Gastroesophageal sphincter (tissue), 4 donors: ENCODE results near the gene VANGL1. TPM values are rescaled to one million over a fixed set of nuclear protein-coding genes. Genes with fewer than 3 reads are reported as not detected.

Source experiments
- ATAC-seq: fragments of 150-250 bp; one replicate; pipeline ENCODE4 v1.9.1; 2016; ENCODE audit warnings: mild to moderate bottlenecking, moderate library complexity
- H3K27ac ChIP-seq, 4 donors: fragments of 200-600 bp; sonication (generic) in 3 of 4; 1 replicate in 3 of 4; 2 replicates in 1 of 4; pipeline ENCODE4 v1.5.1; 2016 to 2019
- H3K27me3 ChIP-seq: fragments of 200-600 bp; sonication (generic); one replicate; pipeline ENCODE4 v1.5.1; 2019
- H3K36me3 ChIP-seq, 2 donors: fragments of 200-600 bp; sonication (generic); one replicate each; pipeline ENCODE4 v1.5.1; 2019; ENCODE audit warnings: control low read depth in 1 of 2
- H3K4me1 ChIP-seq, 3 donors: fragments of 200-600 bp; sonication (generic); 1 replicate in 2 of 3; 2 replicates in 1 of 3; pipeline ENCODE4 v1.5.1; 2016 to 2019; ENCODE audit warnings: control low read depth in 2 of 3
- H3K4me3 ChIP-seq, 2 donors: fragments of 200-600 bp; sonication (generic); one replicate each; pipeline ENCODE4 v1.5.1; 2019; ENCODE audit warnings: mild to moderate bottlenecking in 1 of 2, moderate library complexity in 1 of 2
- H3K9me3 ChIP-seq, 3 donors: fragments of 200-600 bp; sonication (generic); one replicate each; pipeline ENCODE4 v1.5.1; 2017 to 2019; ENCODE audit warnings: control low read depth in 2 of 3
- EP300 ChIP-seq: sonication (generic); formaldehyde crosslinking; IDR thresholded peaks from one replicate; pipeline ENCODE4 v1.6.1; 2017; ENCODE audit warnings: antibody characterized with exemption, mild to moderate bottlenecking
- POLR2A ChIP-seq, 2 donors: fragments of 450-650 bp; IDR thresholded peaks; one replicate each; pipeline ENCODE4 v1.6.1; 2017; ENCODE audit warnings: antibody characterized with exemption in 2 of 2, mild to moderate bottlenecking in 2 of 2, moderate library complexity in 1 of 2
- POLR2AphosphoS5 ChIP-seq: sonication (generic); formaldehyde crosslinking; IDR thresholded peaks from one replicate; pipeline ENCODE4 v1.6.1; 2017; ENCODE audit warnings: antibody characterized with exemption
- WGBS, 2 donors: methylation state at CpG; one replicate each; pipeline ENCODE4 v1.1.5; 2018; ENCODE audit warnings: low coverage in 1 of 2; 5-methylcytosine and 5-hydroxymethylcytosine counted together
- total RNA-seq, 4 donors: library from RNA; depleted of rRNA; stranded (reverse); fragments of >200 nt; gene quantifications; one replicate each; pipeline ENCODE4 v1.1.0, GENCODE V29; 2016
- TF ChIP-seq, protein P1 (sequence below), 4 experiments: fragments of 200-600 bp in 2 of 4; fragments of 450-650 bp in 2 of 4; sonication (generic) in 1 of 4; IDR thresholded peaks; one replicate each; pipeline ENCODE4 v1.5.1; 2017 to 2019; ENCODE audit warnings: antibody characterized with exemption in 4 of 4, mild to moderate bottlenecking in 2 of 4, moderate library complexity in 2 of 4

The VANGL1 gene
- total RNA-seq, 4 donors from 2014 or later: 9.7 to 18.2 (median 12.7) TPM

GRCh38 chr1:115596080-115596780, 45.5 kb upstream of the VANGL1 start:
- no peak for ATAC-seq
- TF ChIP-seq POLR2A (IDR thresholded peaks at IDR 0.05) (no peak), EP300 (no peak), POLR2AphosphoS5 (no peak)
- TF ChIP-seq, protein P1, sequence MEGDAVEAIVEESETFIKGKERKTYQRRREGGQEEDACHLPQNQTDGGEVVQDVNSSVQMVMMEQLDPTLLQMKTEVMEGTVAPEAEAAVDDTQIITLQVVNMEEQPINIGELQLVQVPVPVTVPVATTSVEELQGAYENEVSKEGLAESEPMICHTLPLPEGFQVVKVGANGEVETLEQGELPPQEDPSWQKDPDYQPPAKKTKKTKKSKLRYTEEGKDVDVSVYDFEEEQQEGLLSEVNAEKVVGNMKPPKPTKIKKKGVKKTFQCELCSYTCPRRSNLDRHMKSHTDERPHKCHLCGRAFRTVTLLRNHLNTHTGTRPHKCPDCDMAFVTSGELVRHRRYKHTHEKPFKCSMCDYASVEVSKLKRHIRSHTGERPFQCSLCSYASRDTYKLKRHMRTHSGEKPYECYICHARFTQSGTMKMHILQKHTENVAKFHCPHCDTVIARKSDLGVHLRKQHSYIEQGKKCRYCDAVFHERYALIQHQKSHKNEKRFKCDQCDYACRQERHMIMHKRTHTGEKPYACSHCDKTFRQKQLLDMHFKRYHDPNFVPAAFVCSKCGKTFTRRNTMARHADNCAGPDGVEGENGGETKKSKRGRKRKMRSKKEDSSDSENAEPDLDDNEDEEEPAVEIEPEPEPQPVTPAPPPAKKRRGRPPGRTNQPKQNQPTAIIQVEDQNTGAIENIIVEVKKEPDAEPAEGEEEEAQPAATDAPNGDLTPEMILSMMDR (IDR thresholded peaks at IDR 0.05): no peak

GRCh38 chr1:115604508-115604907, 37.3 kb upstream of the VANGL1 start:
- no peaks in the 10 kb centered on the region for H3K9me3 ChIP-seq
- TF ChIP-seq, protein P1 (IDR thresholded peaks at IDR 0.05): no peak
- TF ChIP-seq EP300: no peak
- TF ChIP-seq POLR2AphosphoS5: no peak
- TF ChIP-seq POLR2A (IDR thresholded peaks at IDR 0.05): no peak
- H3K36me3 ChIP-seq: no peaks in the 10 kb centered on the region
- H3K27ac ChIP-seq: no peak overlapping the region
- H3K4me1 ChIP-seq: no peaks in the 10 kb centered on the region
- ATAC-seq: no peak
- WGBS, 2 donors: 83% methylated on average over 3 of the region's 3 CpGs; no CpG with 5 or more reads in 1 of the 2 donors
- no peak overlapping the region for H3K4me3 ChIP-seq
- no peaks in the 10 kb centered on the region for H3K27me3 ChIP-seq

More at GRCh38 chr1:115596080-115596780, 45.5 kb upstream of the VANGL1 start:
- Histone ChIP-seq H3K36me3 (no peaks in the 10 kb centered on the region), H3K27ac (no peak overlapping the region), H3K27me3 (no peaks in the 10 kb centered on the region), H3K4me1 (peaks cover 0 to 8% (median 0%) of the 10 kb centered on the region in 3 donors), H3K4me3 (no peak overlapping the region), H3K9me3 (no peaks in the 10 kb centered on the region)
- WGBS, 2 donors: 80 to 94% methylated on average over 1 to 2 of the region's 7 CpGs

- no peak for ATAC-seq
- Histone ChIP-seq H3K4me1 (no peaks in the 10 kb centered on the region), H3K27ac (no peak overlapping the region), H3K9me3 (no peaks in the 10 kb centered on the region), H3K36me3 (no peaks in the 10 kb centered on the region), H3K27me3 (no peaks in the 10 kb centered on the region), H3K4me3 (no peak overlapping the region)
- WGBS, 2 donors: 80 to 83% methylated on average over 3 to 5 of the region's 5 CpGs
- TF ChIP-seq EP300: no peak
- no peak for TF ChIP-seq POLR2A (IDR thresholded peaks at IDR 0.05)
- TF ChIP-seq, protein P1 (IDR thresholded peaks at IDR 0.05): no peak
- TF ChIP-seq POLR2AphosphoS5: no peak
Measured at GRCh38 chr1:115606305-115606704, 35.5 kb upstream of the VANGL1 start.

- H3K36me3 ChIP-seq: no peaks in the 10 kb centered on the region
- H3K27me3 ChIP-seq: no peaks in the 10 kb centered on the region
- no peak overlapping the region for H3K27ac ChIP-seq
- no peak overlapping the region for H3K4me3 ChIP-seq
- WGBS, 2 donors: 60% methylated on average over 1 of the region's 1 CpG; no CpG with 5 or more reads in 1 of the 2 donors
- no peaks in the 10 kb centered on the region for H3K9me3 ChIP-seq
- TF ChIP-seq EP300 (no peak), POLR2A (IDR thresholded peaks at IDR 0.05) (no peak), POLR2AphosphoS5 (no peak)
- TF ChIP-seq, protein P1 (IDR thresholded peaks at IDR 0.05): no peak
- no peak for ATAC-seq
- no peaks in the 10 kb centered on the region for H3K4me1 ChIP-seq
Measured at GRCh38 chr1:115609021-115609420, 32.7 kb upstream of the VANGL1 start.

DNA sequence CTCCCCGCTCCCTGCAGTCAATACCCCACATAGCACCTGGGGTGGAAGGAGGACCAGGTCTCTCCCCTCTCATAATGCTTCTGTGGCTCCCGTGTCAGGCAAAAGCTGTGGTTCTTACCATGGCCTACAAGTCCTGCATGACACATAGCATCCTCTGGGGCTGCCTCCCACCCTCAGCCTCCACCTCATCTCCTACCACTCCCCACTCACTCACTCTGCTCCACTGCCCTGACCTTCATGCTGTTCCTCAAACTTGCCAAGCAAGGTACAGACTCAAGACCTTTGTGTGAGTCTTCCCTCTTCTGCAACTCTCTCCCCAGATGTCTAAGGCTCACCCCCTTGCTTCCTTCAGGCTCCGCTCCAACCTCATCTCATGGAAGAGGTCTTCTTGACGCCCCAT, 28.0 kb upstream of the VANGL1 start:
- no peak for TF ChIP-seq EP300
- no peak for TF ChIP-seq POLR2AphosphoS5
- no peak for TF ChIP-seq POLR2A (IDR thresholded peaks at IDR 0.05)
- TF ChIP-seq, protein P1 (IDR thresholded peaks at IDR 0.05): no peak
- Histone ChIP-seq H3K36me3 (no peaks in the 10 kb centered on the region), H3K9me3 (no peaks in the 10 kb centered on the region), H3K4me1 (no peaks in the 10 kb centered on the region), H3K27ac (no peak overlapping the region), H3K27me3 (no peaks in the 10 kb centered on the region), H3K4me3 (no peak overlapping the region)
- ATAC-seq: no peak
- 71 to 89% methylated on average over 4 of the region's 4 CpGs for WGBS, 2 donors
